GM23338 (cell line): ENCODE measurements around the gene FOXI2.

Experiments used
- CREB1 ChIP-seq: fragments of 250-450 bp; sonication (Bioruptor Pico); IDR thresholded peaks from 2 replicates; pipeline ENCODE4 v1.5.0; 2020; ENCODE audit warnings: low read depth, mild to moderate bottlenecking, moderate library complexity
- CTCF ChIP-seq, 2 experiments: fragments of 200-600 bp in 1 of 2; sonication (generic) in 1 of 2; conservative IDR thresholded peaks; 2 replicates each; pipeline versions ENCODE4 v1.5.1 to v1.6.1; 2016 to 2017; ENCODE audit warnings: antibody characterized with exemption in 2 of 2, low read depth in 2 of 2, mild to moderate bottlenecking in 2 of 2, moderate library complexity in 1 of 2
- ETS1 ChIP-seq: IDR thresholded peaks from 2 replicates; pipeline ENCODE4 v1.6.1; 2016; ENCODE audit warnings: antibody characterized with exemption
- EZH2 ChIP-seq: fragments of 200-600 bp; sonication (generic); IDR thresholded peaks from one replicate; pipeline ENCODE4 v1.8.0; 2017; ENCODE audit warnings: antibody characterized with exemption, mild to moderate bottlenecking, low read depth; ENCODE audit not compliant: unreplicated experiment
- EZH2phosphoT487 ChIP-seq: fragments of 200-600 bp; sonication (generic); IDR thresholded peaks from one replicate; pipeline ENCODE4 v1.8.1; 2018; ENCODE audit warnings: antibody characterized with exemption; ENCODE audit not compliant: unreplicated experiment
- JUNB ChIP-seq: IDR thresholded peaks from one replicate; pipeline ENCODE4 v1.6.1; 2016; ENCODE audit warnings: antibody characterized with exemption; ENCODE audit not compliant: unreplicated experiment
- POLR2AphosphoS5 ChIP-seq: IDR thresholded peaks from 2 replicates; pipeline ENCODE4 v1.6.1; 2016; ENCODE audit warnings: antibody characterized with exemption, low read depth
- REST ChIP-seq: IDR thresholded peaks from one replicate; pipeline ENCODE4 v1.6.1; 2018; ENCODE audit warnings: antibody characterized with exemption; ENCODE audit not compliant: unreplicated experiment
- ZNF114 ChIP-seq: fragments of 250-450 bp; sonication (Bioruptor Pico); IDR thresholded peaks from 2 replicates; pipeline ENCODE4 v1.5.0; 2020; ENCODE audit warnings: mild to moderate bottlenecking, moderate library complexity
- ZNF462 ChIP-seq: fragments of 250-450 bp; sonication (Bioruptor Pico); IDR thresholded peaks from 2 replicates; pipeline ENCODE4 v1.5.0; 2020; ENCODE audit warnings: mild to moderate bottlenecking, moderate library complexity

- TF ChIP-seq CTCF (conservative IDR thresholded peaks at IDR 0.05; ENCODE audit: low read depth in 2 of 2), result no peak
- TF ChIP-seq POLR2AphosphoS5, result no peak
- TF ChIP-seq CREB1 (CRISPR knock-in tag), result no peak
- TF ChIP-seq EZH2phosphoT487, result no peak
- no peak for TF ChIP-seq REST
- TF ChIP-seq EZH2, result no peak
- no peak for TF ChIP-seq JUNB
- TF ChIP-seq ETS1, result no peak
- no peak for TF ChIP-seq ZNF114 (CRISPR knock-in tag)
- no peak for TF ChIP-seq ZNF462 (CRISPR knock-in tag)
These were observed 44.4 kb downstream of the FOXI2 start for GRCh38 chr10:127781412-127781811.
